Stimulated activated CD4-positive, alpha-beta T cell treated with anti-CD3 and anti-CD28 coated beads, Interleukin-2, amount 100 ng/mL, for 4 hours (primary cell): ENCODE results near the gene CYB5R3.
"Not testable (repeated sequence)": the region's sequence is repeated elsewhere in the genome, so short reads cannot be mapped to it uniquely, and the experiment has no call there.

Experiments
- DNase-seq: peaks from one replicate; pipeline ENCODE4 v3.0.0-alpha.2; 2020; ENCODE audit warnings: low read depth

CYB5R3 gene

DNA sequence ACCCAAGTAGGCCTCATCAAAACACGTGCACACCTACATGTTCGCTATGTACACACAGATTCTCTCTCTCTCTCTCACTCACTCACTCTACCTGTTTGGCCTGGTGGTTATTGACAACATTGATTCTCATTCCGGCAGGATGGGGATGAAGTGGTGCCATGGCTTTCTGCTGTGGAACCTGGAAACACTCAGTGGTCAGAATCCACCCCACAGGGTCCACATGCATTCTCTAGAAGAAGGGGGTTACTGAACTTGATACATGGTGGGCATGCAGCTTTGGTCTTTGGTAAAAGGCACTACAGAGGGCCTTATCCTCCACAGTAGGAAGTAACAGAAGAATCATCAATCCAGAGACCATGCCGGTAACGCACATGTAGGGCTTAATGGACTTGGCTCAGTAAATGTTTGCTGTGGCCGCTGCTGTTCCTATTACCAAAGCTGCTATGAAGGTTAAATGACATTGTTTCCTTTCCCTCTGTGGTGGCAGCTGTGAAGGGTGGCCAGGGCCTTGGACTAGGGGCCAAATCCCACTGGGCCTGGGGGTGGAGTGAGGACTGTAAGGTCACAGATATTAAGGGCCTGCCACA is 47.2 kb downstream of the CYB5R3 start:
- no peak for DNase-seq

DNA sequence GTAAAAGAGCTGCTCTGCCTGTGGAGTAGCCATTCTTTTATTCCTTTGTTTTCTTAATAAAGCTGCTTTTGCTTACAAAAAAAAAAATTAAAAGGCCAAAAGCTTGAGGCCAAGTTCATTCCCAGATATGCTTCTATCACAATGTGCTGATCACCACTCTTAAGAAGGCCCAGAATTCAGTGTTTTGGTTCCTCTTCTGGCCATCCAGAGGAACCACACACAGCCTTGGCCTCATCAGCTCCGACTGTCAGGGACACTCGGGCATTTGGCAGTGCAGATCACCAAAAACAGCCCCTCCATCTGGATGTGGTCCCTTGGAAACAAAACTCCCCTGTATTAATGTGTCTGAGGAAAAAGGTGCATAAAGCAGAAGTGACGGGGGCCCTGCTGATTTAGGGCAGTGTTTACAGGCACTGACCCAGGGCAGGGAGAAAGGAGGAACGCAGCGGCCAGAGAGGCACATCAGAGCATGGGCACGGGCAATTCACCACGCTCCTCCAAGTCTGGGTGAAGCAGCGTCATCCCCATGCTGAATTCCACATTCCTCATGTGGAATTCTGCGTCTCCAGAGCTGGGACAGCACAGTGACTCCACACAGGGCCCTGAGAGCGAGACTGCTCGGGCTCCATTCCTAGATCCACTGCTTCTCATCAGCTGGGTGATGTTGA is 52.2 kb downstream of the CYB5R3 start:
- no peak for DNase-seq

GRCh38 chr22:42596336-42596735 is 52.9 kb downstream of the CYB5R3 start:
- no peak for DNase-seq

GRCh38 chr22:42595434-42595833 is 53.8 kb downstream of the CYB5R3 start:
- DNase-seq, result no peak

DNA sequence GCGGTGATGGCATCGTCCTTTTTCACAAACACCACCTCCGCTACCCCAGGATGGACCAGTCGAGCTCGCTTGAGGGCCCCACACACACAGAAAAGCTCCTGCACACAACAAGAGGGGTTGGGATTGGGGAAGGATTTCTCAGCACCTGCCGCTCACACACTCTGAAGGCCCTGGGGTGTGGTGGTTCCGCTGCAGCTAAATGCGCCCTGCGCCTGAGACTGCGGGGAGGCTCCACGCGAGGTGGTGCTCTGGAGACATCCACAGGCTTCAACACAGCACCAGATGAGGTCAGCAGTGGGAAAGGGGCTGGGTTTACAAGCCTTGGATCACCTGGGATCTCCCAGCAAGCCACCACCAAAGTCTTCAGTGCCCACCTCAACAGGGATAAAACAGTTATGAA is 57.2 kb downstream of the CYB5R3 start:
- DNase-seq, result no peak

DNA sequence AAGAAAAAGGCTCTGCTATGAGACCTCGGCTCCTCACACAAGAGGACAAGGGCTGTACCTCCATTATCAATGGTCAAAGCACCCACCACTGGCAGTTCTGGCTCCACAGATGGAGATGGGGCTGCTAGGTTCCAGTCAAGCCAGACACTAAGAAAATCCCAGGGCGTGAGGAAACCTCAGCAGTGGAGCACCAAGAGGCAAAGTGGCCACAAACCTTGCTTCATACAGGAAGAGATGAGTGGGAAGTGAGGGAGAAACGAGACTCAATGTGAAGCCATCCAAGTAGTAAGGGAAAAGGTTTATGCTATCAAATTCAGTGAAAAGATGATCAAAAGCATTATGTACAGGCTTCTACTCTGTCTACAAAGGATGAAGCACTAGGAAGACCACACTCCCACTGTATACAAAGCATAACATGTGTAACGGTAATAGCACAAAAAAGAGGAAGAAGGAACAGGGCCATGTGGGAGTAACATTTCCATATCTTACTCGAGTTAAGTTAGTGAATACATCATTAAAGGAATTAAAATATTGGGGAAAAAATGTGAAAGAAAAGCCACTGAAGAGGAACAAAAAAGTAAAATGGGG is 61.5 kb downstream of the CYB5R3 start:
- DNase-seq, result no peak

DNA sequence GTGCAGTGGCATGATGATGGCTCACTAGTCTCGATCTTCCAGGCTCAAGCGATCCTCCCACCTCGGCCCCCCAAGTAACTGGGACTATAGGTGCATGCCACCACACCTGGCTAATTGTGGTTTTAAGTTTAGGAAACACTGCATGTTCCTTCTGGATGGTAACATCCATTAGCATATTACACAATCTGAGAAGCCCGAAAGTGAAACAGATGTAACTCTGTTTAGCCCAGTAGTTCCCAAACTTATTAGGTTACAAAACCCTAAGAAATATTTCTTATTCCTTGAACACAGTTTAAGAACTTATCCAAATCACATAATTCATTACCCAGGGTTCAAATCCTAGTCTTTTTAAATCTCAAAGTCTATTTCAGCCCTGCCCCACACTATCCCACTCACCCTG is 62.8 kb downstream of the CYB5R3 start:
- no peak for DNase-seq

GRCh38 chr22:42585096-42585495 is 64.1 kb downstream of the CYB5R3 start:
- no peak for DNase-seq

DNA sequence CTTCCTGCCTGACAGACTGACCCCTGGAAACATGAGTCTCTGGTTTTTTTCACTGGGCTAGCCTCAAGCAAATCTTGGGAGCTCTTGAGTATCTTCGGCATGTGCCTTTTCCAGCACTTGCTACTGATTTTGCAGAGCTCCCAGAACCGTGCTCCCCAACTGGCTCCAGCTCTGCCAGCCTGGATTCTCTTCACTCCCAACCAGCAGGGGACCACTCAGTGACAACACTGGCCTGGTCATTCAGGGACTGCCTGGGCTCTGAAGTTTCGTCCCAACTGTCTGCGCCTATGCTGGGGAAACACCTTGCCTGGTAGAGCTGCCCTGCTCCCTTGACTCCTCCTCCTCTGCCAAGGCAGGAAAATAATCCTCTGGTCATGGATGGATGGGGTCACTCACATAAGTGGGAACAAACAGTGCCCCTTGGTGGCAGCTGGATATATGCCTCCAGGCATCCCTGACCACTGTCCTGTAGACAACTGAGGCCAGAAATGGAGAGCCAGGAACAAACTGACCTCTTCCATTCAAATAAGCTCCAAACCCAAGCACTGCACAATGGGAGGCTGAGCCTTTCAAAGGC is 64.7 kb downstream of the CYB5R3 start:
- DNase-seq, result no peak

DNA sequence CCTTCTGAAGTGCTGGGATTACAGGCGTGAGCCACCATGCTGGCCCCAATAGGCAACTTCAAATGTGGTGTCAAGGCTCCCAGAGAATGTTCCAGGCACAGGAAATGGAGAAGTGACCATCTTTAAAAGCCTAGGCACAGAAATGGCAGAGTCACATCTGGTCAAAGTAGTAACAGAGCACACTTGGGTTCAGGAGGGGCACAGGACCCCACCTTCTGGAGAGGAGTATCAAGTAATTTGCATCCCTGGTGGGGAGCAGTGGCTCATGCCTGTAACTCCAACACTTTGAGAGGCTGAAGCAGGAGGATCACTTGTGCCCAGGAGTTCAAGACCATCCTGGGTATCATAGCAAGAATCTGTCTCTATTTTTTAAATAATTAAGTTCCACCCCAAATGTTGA is 66.2 kb downstream of the CYB5R3 start:
- no peak for DNase-seq

DNA sequence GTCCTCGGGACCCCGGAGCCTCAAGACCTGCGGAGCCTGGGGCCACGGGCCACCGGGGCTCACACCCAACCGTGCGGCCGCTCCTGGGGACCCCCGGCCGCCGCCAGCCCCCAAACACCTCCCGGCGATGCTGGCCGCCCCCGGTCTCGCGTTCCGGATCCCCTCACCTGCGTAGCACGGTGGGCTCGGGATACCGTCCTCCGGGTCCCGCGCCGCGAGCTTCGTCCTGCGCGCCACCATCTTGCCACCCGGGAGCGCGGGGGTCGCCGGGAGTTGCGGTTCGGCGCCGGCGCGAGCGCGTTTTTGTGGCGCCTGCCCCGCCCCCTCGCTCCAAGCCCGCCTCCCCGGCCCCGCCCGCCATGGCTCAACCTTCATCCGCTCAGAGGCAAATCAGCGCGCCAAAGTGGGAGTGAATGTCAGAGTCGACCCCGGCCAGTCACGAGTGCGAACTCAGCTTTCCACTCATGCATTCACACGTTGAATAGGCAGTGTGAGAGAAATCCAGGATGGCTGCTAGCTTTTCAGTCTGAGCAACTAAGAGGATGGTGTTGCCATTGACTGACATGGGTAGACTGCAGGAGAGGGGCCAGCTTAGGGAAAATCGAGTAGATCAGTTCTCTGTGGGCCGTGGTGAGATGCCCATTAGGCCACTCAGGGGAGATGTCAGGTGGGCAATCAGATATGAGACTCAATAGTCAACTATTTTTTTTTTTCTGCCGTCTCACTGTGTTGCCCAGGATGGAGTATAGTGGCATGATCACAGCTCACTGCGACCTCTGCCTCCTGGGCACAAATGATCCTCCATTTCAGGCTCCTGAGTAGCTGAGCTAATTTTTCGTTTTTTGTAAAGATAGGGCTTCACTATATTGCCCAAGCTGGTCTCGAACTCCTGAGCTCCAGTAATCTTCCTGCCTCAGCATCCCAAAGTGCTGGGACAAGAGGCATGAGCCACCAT is 67.2 kb downstream of the CYB5R3 start:
- peak; percentile 75 for DNase-seq

DNA sequence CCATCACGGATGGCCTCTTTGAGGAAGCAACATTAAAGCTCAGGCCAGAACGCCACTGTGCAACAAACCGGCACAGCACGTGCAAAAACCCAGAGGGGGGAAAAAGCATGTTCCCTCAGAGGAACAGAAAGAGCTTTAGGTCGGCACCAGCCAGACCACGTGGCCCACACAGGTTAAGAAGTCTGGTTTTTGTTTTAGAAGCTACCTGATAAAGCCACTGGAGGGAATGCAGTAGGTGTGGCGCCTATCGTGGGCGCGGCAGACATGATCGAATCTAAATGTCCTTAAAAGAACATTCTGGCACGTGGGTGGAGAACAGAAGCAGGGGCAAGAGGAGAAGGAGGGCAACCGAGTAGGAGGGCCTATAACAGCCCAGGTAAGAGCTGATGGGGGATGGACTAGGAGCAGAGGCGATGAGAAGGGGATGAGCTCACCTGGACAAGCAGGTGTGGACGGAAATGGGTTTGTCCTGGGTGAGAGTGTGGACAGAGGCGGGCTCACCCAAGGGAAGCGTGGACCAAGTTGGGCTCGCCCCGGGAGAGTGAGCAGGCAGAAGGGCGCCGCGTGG is 67.9 kb downstream of the CYB5R3 start:
- not testable (repeated sequence) for DNase-seq

GRCh38 chr22:42580040-42580439 is 69.2 kb downstream of the CYB5R3 start:
- not testable (repeated sequence) for DNase-seq

DNA sequence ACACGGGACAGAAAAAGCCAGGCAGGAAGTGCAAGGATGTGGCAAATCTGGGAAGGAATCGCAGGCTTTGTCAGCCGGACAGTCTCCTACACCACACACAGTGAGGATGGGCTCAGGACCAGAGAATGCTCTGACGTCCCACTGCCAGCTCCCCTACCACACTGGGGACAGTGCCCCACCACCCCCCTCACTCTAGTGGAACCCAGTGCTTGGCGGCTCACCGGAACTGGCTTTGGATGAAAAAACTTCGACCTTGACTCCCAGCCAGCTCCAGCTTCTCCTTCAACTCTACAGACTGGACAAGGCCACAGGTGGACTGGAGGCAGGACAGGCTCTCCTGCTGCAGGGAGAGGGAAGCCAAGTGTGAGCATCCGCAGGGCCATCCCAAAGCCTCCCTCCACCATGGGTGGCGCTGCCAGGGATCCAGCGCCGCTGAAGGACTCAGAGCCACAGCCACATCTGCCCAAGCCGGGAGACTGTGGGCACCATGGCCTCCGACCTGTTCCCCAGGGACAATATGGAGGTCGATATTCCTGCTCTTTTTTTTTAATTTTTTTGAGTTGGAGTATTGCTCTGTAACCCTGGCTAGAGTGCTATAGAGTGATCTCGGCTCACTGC is 71.5 kb downstream of the CYB5R3 start:
- no peak for DNase-seq

- DNase-seq, result not testable (repeated sequence)
These were observed 72.1 kb downstream of the CYB5R3 start for GRCh38 chr22:42577141-42577540.

GRCh38 chr22:42575996-42576574 is 73.1 kb downstream of the CYB5R3 start:
- not testable (repeated sequence) for DNase-seq

DNA sequence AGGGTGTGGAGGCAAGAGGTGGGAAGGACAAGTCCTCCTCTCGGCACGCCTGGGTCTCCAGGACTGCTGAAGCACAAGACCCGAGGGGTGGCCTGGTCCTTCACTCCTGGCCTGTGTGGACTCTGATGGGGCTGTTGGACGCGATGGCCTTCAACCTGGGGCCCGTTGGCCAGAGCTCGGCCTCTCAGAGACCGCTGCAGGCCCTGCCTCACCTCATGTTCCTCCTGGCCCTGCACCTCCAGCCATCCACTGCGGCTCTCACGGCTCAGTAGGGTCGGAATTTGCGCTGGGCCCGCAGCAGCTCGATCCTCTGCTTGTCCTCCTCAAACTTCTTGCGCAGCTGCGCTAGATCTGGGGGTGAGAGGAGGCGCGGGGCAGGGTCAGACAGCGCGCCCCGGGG is 74.7 kb downstream of the CYB5R3 start:
- DNase-seq, result not testable (repeated sequence)

DNA sequence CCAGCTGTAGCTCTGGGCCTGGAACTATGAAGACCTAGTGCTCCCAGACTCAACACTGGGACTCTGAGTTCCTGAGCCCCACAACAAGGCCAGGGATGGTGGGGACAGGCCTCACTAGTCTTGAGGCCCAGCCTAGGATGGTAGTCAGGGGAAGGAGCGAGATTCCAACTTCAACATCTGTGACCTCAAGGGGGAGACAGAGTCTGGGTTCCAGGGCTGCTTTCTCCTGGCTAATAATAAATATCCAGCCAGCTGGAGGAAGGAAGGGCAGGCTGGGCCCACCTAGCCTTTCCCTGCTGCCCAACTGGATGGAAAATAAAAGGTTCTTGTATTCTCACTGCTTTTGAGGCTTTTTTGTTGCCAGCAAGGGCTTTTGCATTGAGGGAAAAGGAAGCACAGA is 75.1 kb downstream of the CYB5R3 start:
- not testable (repeated sequence) for DNase-seq

- DNase-seq, result not testable (repeated sequence)
These were observed 78.1 kb downstream of the CYB5R3 start for GRCh38 chr22:42571068-42571467.

- DNase-seq, result not testable (repeated sequence)
These were observed 78.6 kb downstream of the CYB5R3 start for GRCh38 chr22:42570580-42570979.

GRCh38 chr22:42567950-42568349 is 81.2 kb downstream of the CYB5R3 start:
- DNase-seq, result not testable (repeated sequence)
